GM20000 (cell line): ENCODE measurements around the gene PRKCZ.

ENCODE experiments used
- DNase-seq: peaks from one replicate; pipeline ENCODE4 v3.0.0; 2012; ENCODE audit warnings: low spot score
- TF ChIP-seq, protein P1 (sequence below): IDR thresholded peaks from 2 replicates; pipeline ENCODE4 v1.5.1; 2012; ENCODE audit warnings: mild to moderate bottlenecking, control low read depth; ENCODE audit errors: extremely low read depth, missing control alignments

Gene PRKCZ

DNA sequence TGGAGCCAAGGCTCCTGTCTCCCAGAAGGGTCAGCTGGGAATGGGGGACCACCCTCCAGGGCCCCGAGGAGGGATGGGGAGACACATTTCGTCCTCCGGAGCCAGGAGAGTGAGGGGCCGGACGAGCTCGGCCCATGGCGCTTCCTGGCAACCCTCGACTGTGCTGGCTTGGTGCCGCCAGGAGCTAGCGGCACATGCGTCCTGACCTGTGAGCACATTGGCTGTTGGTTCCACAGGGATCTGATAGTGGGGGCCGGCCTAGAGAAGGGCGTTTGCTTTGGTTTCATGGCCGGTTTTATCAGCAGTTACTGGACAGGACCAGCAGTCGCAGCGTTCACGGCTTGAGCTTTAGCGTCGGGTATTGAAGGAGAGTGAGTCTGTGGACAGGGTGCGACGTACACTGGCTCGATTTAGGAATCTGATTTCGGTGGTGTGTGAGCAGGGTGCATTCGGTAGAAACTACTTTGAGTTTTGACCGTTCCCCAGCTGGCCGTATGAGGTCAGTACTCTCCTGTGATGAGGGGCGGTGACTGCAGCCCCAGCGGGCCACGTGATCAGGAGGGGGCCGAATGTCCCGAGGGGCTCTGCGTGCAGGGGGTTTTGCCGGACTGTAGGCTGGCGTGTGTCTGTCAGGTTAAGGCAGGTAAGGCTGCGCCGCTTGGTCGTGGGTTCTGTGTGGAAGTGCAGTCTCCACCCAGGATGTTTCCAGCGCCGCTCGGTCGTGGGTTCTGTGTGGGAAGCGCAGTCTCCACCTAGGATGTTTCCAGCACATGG, 125.7 kb downstream of the PRKCZ start:
- no peak for DNase-seq
- TF ChIP-seq, protein P1, sequence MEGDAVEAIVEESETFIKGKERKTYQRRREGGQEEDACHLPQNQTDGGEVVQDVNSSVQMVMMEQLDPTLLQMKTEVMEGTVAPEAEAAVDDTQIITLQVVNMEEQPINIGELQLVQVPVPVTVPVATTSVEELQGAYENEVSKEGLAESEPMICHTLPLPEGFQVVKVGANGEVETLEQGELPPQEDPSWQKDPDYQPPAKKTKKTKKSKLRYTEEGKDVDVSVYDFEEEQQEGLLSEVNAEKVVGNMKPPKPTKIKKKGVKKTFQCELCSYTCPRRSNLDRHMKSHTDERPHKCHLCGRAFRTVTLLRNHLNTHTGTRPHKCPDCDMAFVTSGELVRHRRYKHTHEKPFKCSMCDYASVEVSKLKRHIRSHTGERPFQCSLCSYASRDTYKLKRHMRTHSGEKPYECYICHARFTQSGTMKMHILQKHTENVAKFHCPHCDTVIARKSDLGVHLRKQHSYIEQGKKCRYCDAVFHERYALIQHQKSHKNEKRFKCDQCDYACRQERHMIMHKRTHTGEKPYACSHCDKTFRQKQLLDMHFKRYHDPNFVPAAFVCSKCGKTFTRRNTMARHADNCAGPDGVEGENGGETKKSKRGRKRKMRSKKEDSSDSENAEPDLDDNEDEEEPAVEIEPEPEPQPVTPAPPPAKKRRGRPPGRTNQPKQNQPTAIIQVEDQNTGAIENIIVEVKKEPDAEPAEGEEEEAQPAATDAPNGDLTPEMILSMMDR = no peak

DNA sequence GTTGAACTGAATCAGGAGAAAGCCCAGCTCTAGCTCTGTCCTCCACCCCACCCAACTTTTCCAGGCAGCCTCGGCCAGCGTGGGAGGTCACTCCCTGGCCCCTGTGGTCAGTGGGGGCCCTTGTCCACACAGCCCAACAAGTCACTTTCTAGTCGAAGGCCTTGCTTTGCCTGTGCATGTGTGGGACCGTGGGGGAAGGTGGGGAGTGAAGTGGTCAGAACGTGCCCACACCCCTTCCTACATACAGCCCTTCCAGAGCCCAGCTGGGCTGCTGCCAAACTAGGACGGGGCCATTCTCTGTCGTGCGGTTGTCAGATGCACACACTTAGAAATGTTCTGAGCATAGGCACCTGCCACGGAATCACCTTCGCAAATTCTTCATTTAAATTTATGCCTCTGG, 126.4 kb downstream of the PRKCZ start:
- TF ChIP-seq, protein P1 = no peak

DNA sequence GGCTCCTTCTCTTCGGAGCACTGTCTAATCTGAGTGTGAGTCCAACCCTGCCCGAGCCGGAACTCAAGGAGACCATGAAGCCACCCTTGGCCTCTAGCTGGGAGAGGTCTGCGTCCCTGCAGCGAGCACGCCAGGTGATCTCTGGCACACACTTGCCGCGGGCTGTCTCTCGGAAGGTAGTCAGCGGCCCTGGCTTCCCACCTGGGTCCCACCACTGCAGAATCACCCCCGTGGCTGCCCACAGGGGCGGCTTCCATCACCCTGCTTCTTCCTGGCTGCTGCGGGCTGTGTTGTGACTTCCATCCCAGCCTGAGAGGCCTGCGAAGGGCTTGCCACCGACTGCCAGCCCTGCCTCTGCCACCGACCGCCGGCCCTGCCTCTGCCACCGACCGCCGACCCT, 127.3 kb downstream of the PRKCZ start:
- DNase-seq = no peak
- TF ChIP-seq, protein P1 = no peak

More for the DNA sequence above, 126.4 kb downstream of the PRKCZ start:
- DNase-seq = no peak

DNA sequence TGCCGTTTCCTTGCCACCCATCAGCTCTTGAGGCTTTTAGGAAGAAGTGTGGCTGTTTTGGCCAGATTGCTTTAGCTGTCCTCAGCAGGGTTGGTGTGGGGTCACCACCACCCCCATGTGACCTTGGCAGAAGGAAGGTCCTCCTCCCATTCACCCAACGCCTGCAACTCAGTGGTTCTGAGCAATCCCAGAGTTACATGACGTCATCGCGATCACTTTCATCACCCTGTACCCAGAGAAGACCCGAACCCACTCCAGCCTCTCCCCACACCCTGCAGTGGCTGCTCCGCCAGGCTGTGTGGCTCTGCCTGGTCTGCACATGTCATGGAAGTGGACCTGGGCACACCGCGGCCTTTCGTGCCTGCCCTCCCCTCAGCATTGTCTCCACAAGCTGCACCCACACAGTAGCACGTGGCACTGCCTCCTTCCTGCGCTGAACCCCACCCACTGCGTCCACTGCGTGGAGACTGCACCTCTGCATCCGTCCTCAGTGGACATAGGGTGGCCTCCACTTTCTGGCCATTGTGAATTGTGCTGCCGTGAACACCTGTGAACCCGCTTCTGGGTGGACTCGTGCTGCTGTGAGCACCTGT, 127.8 kb downstream of the PRKCZ start:
- TF ChIP-seq, protein P1 = no peak
- no peak for DNase-seq

DNA sequence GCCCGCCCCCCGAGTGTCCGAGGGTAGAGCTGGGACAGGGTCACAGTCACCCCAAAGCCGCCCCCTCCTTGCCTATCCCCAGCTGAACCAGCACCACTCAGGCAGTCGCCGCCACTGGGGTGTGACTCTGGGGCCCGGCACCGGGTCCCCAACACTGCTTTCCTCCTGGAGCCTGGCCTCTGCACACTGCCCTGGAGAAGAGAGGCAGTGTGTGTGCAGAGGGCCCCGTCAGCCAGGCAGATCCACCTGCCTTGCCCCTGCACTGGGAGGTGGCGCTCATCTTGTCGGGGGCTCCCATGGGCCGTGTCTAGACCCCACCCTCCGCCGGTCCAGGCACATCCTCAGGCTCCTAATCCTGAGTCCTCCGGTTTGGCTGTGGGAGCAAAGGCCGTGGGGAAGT, 128.7 kb downstream of the PRKCZ start:
- TF ChIP-seq, protein P1 = no peak
- no peak for DNase-seq

DNA sequence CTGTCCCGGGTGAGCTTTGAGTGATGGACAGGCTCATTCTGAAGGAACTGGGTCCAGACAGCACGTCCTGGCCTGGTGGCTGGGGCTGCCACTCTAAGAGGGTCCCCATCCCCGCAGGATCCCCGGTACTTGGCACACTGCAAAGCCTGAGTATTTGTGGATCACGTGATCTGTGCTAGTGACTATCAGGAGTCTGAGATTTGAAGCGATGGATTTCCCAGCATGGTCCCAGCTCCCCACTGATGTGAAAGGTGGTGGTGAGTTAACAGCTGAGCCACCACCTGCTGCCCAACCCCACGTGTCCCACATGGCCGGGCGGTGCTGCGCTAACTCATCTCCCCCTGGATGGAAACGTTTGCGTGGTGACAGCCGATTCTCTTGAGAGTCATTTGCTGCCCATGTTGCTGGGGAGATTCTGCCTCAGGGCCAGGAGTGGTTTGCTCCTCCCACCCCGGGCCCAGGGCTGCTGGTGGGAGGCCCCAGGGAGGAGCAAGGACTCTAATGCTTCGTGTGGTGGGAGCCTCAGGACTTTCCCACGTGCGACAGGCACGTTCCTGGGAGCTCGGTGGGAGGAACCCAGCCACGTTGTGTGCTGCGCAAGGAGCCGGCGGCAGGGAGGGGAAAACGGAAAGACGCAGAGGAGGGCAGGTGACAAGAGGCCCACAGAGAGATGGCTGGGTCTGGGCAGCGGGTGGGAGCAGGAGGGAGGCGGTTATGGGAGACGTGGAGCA, 129.2 kb downstream of the PRKCZ start:
- no peak for DNase-seq
- TF ChIP-seq, protein P1 = no peak
